Astrocyte (in vitro differentiated cells and primary cell): ENCODE measurements around the gene ZNF415.

Experiments used
- EZH2 ChIP-seq: IDR thresholded peaks from 2 replicates; pipeline ENCODE4 v1.6.1; 2012; ENCODE audit warnings: mild to moderate bottlenecking, low read length, inconsistent platforms; ENCODE audit not compliant: insufficient read depth
- TF ChIP-seq, protein P1 (sequence below): IDR thresholded peaks from 2 replicates; pipeline ENCODE4 v1.5.1; 2011; ENCODE audit warnings: low read depth, mild to moderate bottlenecking, inconsistent platforms, low read length, moderate library complexity; ENCODE audit not compliant: insufficient read depth

DNA sequence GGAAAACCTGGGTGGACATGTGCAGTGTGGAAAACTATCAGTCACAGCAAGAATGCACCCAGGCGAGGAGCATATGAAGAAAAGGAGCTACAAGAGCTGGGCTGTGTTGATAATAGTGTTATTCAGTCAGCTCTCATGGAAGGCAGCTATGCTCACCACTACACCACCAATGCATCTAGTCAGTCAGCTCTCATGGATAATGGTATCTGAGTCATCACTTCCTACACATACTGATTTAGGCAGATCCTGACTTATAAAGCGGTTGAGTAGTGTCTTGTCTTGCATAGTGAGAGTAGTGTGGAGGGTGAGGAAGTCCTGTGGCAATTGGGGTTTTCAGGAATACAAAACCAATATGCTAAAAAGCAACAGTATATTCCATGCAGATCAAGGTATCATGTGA, 20.4 kb downstream of the ZNF415 start:
- TF ChIP-seq, protein P1, sequence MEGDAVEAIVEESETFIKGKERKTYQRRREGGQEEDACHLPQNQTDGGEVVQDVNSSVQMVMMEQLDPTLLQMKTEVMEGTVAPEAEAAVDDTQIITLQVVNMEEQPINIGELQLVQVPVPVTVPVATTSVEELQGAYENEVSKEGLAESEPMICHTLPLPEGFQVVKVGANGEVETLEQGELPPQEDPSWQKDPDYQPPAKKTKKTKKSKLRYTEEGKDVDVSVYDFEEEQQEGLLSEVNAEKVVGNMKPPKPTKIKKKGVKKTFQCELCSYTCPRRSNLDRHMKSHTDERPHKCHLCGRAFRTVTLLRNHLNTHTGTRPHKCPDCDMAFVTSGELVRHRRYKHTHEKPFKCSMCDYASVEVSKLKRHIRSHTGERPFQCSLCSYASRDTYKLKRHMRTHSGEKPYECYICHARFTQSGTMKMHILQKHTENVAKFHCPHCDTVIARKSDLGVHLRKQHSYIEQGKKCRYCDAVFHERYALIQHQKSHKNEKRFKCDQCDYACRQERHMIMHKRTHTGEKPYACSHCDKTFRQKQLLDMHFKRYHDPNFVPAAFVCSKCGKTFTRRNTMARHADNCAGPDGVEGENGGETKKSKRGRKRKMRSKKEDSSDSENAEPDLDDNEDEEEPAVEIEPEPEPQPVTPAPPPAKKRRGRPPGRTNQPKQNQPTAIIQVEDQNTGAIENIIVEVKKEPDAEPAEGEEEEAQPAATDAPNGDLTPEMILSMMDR: no peak
- no peak for TF ChIP-seq EZH2
